ENCODE data around the gene BANP.
A peak's percentile ranks its signal among the peaks of the same experiment; 100 is the strongest.
"Not testable (repeated sequence)": the region's sequence is repeated elsewhere in the genome, so short reads cannot be mapped to it uniquely, and the experiment has no call there.

The BANP gene

GRCh38 chr16:87993901-87994300 is 42.7 kb downstream of the BANP start:
- DNase-seq (ENCODE audit: low read depth, low spot score): no peak

GRCh38 chr16:87995644-87996043 is 44.4 kb downstream of the BANP start:
- DNase-seq (ENCODE audit: low read depth, low spot score): no peak

GRCh38 chr16:87996962-87997880 is 46.0 kb downstream of the BANP start:
- no peak for DNase-seq (ENCODE audit: low read depth, low spot score)

- DNase-seq (ENCODE audit: low read depth, low spot score): not testable (repeated sequence)
Measured at GRCh38 chr16:87998184-87998793, 47.1 kb downstream of the BANP start.

GRCh38 chr16:87998992-87999391 is 47.8 kb downstream of the BANP start:
- DNase-seq (ENCODE audit: low read depth, low spot score): not testable (repeated sequence)

- no peak for DNase-seq (ENCODE audit: low read depth, low spot score)
Measured at GRCh38 chr16:88002211-88002610, 51.0 kb downstream of the BANP start.

- DNase-seq (ENCODE audit: low read depth, low spot score): no peak
Measured at GRCh38 chr16:88002749-88003148, 51.5 kb downstream of the BANP start.

- DNase-seq (ENCODE audit: low read depth, low spot score): no peak
Measured at GRCh38 chr16:88003316-88003715, 52.1 kb downstream of the BANP start.

GRCh38 chr16:88003736-88004135 is 52.5 kb downstream of the BANP start:
- no peak for DNase-seq (ENCODE audit: low read depth, low spot score)

- no peak for DNase-seq (ENCODE audit: low read depth, low spot score)
Measured at GRCh38 chr16:88004391-88004790, 53.2 kb downstream of the BANP start.

- no peak for DNase-seq (ENCODE audit: low read depth, low spot score)
Measured at GRCh38 chr16:88005181-88005581, 53.9 kb downstream of the BANP start.

GRCh38 chr16:88005968-88006367 is 54.7 kb downstream of the BANP start:
- DNase-seq (ENCODE audit: low read depth, low spot score): no peak

- DNase-seq (ENCODE audit: low read depth, low spot score): no peak
Measured at GRCh38 chr16:88007321-88007731, 56.1 kb downstream of the BANP start.

GRCh38 chr16:88008840-88009239 is 57.6 kb downstream of the BANP start:
- DNase-seq (ENCODE audit: low read depth, low spot score): no peak

- DNase-seq (ENCODE audit: low read depth, low spot score): no peak
Measured at GRCh38 chr16:88009563-88010342, 58.5 kb downstream of the BANP start.

- DNase-seq (ENCODE audit: low read depth, low spot score): no peak
Measured at GRCh38 chr16:88010343-88010967, 59.2 kb downstream of the BANP start.

- no peak for DNase-seq (ENCODE audit: low read depth, low spot score)
Measured at GRCh38 chr16:88010968-88011483, 59.8 kb downstream of the BANP start.

GRCh38 chr16:88012360-88012759 is 61.1 kb downstream of the BANP start:
- DNase-seq (ENCODE audit: low read depth, low spot score): no peak

- DNase-seq (ENCODE audit: low read depth, low spot score): no peak
Measured at GRCh38 chr16:88013091-88013609, 61.9 kb downstream of the BANP start.

GRCh38 chr16:88013766-88014251 is 62.6 kb downstream of the BANP start:
- no peak for DNase-seq (ENCODE audit: low read depth, low spot score)

GRCh38 chr16:88014252-88014781 is 63.1 kb downstream of the BANP start:
- DNase-seq (ENCODE audit: low read depth, low spot score): peak; percentile 88

Measured in brain pericyte (primary cell).